ENCODE results near the gene CD300A. TPM values are rescaled to one million over a fixed set of nuclear protein-coding genes. Genes with fewer than 3 reads are reported as not detected.
A peak's percentile ranks its signal among the peaks of the same experiment; 100 is the strongest.

CD300A gene
- total and polyA plus RNA-seq, 12 donors, result 0.38 to 13.1 (median 1.4) TPM

GRCh38 chr17:74454197-74455024 lies 12.0 kb upstream of the CD300A start:
- peaks cover 0 to 5% (median 0%) of the 10 kb centered on the region in 9 donors for H3K36me3 ChIP-seq
- no peaks in the 10 kb centered on the region for H3K9me3 ChIP-seq
- peaks cover 0 to 9% (median 0%) of the 10 kb centered on the region in 7 donors for H3K27me3 ChIP-seq
- TF ChIP-seq CTCF (IDR thresholded peaks at IDR 0.05), result peak in 8 of 9 donors; percentile 9 to 42 (median 26)
- H3K27ac ChIP-seq, result peak overlapping the region; percentile 83 to 97 (median 90)
- ATAC-seq, result peak; percentile 67 to 96 (median 93)
- DNase-seq, result peak; percentile 94 to 95
- peak overlapping the region in 9 of 10 donors; percentile 24 to 60 (median 51) for H3K4me3 ChIP-seq
- H3K4me1 ChIP-seq, result peaks cover 23 to 75% (median 41%) of the 10 kb centered on the region in 9 donors
- intact Hi-C loops (cut with DNase I), result loop anchor here in 6 of 10 donors (1.0 to 10.0 kb wide), 4 partner anchors 72 to 240 kb away; partner anchors contain the start of gene TTYH2 (in 6 of the 6)
- 7 to 11% methylated on average over 33 to 40 of the region's 40 CpGs for WGBS, 2 donors

GRCh38 chr17:74455025-74455545 lies 11.3 kb upstream of the CD300A start:
- TF ChIP-seq CTCF (IDR thresholded peaks at IDR 0.05), result no peak
- Histone ChIP-seq H3K36me3 (peaks cover 0 to under 1% (median 0%) of the 10 kb centered on the region in 9 donors), H3K4me1 (peaks cover 23 to 69% (median 41%) of the 10 kb centered on the region in 9 donors), H3K4me3 (peak overlapping the region in 2 of 10 donors; percentile 51 to 55), H3K27me3 (peaks cover 0 to 9% (median 0%) of the 10 kb centered on the region in 7 donors), H3K9me3 (no peaks in the 10 kb centered on the region), H3K27ac (peak overlapping the region; percentile 83 to 97 (median 90))
- DNase-seq, result peak; percentile 36 to 54
- intact Hi-C loops (cut with DNase I), result loop anchor here in 6 of 10 donors (10.0 kb wide), 2 partner anchors 150 to 240 kb away; partner anchors contain the start of gene TTYH2 (in 6 of the 6)
- WGBS, 2 donors, result 50 to 64% methylated on average over 15 of the region's 15 CpGs
- ATAC-seq, result peak in 7 of 8 donors; percentile 2 to 72 (median 39)

- Histone ChIP-seq H3K27me3 (peaks cover 0 to 9% (median 0%) of the 10 kb centered on the region in 7 donors), H3K4me3 (no peak overlapping the region), H3K9me3 (no peaks in the 10 kb centered on the region), H3K27ac (peak overlapping the region in 7 of 10 donors; percentile 83 to 97 (median 94)), H3K4me1 (peaks cover 23 to 63% (median 41%) of the 10 kb centered on the region in 9 donors), H3K36me3 (no peaks in the 10 kb centered on the region)
- TF ChIP-seq CTCF (IDR thresholded peaks at IDR 0.05), result no peak
- intact Hi-C loops (cut with DNase I), result loop anchor here in 7 of 10 donors (2.0 to 10.0 kb wide), 4 partner anchors 25 to 241 kb away; partner anchors contain the start of gene TTYH2 (in 6 of the 7)
- no peak for DNase-seq
- ATAC-seq, result no peak
- 81 to 90% methylated on average over 5 of the region's 5 CpGs for WGBS, 2 donors
Observed at GRCh38 chr17:74455821-74456220, 10.6 kb upstream of the CD300A start.
